ENCODE results near the gene CAMKMT.

Gene CAMKMT

DNA sequence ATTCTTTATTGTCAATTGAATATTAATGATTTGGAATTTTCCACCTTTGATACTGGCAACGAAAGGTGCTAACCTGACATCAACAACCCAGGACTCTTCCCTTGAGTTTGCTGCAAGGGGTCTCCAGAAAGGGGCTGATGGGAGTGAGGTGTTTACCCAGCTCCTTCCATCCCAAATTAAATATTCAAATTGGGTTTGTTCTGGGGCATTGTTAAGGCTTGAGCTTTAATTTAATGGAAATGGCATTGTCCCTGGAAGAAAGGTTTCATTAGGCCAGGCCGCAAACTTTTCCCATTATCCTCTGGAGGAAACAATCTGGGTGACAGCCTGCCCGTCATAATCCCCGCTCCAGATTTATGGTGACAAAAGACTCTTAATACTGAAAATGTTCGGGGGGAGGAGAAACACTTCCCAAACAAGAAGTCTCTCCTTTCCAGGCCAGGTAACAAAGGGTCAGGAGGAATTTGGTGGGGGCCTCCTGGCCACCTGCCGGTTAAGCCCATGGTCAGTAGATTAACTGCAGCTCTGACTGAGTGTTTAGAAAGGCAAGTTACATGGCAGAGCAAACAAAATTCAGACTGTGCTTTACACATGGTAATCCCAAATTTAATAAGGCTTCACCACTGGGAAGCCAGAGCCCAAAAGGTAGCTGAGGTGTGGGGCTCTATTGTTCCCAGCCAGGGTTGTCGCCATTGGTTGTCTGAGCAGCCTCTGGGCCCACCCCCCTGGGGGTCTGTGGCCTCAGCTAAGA lies 428.4 kb downstream of the CAMKMT start:
- DNase-seq (ENCODE audit: low read depth) = no peak
- no peak overlapping the region for H3K4me3 ChIP-seq (ENCODE audit: low read depth, low read length)
- TF ChIP-seq, protein P1, sequence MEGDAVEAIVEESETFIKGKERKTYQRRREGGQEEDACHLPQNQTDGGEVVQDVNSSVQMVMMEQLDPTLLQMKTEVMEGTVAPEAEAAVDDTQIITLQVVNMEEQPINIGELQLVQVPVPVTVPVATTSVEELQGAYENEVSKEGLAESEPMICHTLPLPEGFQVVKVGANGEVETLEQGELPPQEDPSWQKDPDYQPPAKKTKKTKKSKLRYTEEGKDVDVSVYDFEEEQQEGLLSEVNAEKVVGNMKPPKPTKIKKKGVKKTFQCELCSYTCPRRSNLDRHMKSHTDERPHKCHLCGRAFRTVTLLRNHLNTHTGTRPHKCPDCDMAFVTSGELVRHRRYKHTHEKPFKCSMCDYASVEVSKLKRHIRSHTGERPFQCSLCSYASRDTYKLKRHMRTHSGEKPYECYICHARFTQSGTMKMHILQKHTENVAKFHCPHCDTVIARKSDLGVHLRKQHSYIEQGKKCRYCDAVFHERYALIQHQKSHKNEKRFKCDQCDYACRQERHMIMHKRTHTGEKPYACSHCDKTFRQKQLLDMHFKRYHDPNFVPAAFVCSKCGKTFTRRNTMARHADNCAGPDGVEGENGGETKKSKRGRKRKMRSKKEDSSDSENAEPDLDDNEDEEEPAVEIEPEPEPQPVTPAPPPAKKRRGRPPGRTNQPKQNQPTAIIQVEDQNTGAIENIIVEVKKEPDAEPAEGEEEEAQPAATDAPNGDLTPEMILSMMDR (IDR thresholded peaks at IDR 0.05; ENCODE audit: control insufficient read depth, extremely low read depth, insufficient read depth) = no peak

DNA sequence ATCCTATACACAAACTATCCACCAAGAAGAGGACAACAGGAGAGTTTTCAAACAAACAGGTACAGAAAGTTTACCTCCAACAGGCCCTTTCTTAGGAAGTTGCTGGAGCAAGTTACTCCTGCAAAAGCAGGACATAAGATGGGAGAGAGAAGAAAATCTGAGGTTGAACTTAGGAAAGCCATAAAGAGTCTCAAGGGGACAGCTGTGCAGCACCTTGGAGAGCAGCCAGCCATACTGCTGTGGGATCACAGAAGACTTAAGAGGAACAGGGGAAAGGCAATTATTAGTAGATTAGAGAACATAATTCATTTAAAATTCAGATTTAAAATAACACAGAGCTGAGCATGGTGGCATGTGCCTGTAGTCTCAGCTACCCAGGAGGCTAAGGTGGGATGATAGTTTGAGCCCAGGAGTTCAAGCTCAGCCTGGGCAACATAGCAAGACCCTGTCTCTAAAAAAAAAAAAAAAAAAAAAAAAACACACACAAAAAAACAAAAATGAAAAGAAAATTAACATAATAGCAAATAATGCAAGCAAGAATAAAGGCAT lies 431.6 kb downstream of the CAMKMT start:
- TF ChIP-seq, protein P1 (IDR thresholded peaks at IDR 0.05; ENCODE audit: control insufficient read depth, extremely low read depth, insufficient read depth) = no peak
- no peak overlapping the region for H3K4me3 ChIP-seq (ENCODE audit: low read depth, low read length)
- no peak for DNase-seq (ENCODE audit: low read depth)

DNA sequence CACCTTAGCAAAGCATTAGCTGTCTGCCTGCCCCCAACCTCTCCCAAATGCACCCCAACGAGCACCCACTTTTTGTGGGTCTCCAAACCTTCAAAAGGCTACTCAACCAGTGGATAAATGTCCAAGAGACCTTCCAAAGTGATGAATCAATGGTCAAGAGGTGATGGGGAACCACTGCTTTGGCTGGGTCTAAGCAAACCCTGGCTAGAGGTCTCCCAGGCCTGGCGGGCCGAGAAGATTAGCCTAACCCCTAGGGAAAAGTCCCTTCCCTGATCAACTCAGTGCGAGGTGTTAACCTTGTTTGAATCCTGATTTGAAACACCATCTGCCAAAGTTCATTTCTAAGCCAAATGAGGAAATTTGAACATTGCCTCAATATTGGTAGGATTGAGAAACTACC lies 435.0 kb downstream of the CAMKMT start:
- DNase-seq (ENCODE audit: low read depth) = no peak
- TF ChIP-seq, protein P1 (IDR thresholded peaks at IDR 0.05; ENCODE audit: control insufficient read depth, extremely low read depth, insufficient read depth) = no peak
- H3K4me3 ChIP-seq (ENCODE audit: low read depth, low read length) = no peak overlapping the region

DNA sequence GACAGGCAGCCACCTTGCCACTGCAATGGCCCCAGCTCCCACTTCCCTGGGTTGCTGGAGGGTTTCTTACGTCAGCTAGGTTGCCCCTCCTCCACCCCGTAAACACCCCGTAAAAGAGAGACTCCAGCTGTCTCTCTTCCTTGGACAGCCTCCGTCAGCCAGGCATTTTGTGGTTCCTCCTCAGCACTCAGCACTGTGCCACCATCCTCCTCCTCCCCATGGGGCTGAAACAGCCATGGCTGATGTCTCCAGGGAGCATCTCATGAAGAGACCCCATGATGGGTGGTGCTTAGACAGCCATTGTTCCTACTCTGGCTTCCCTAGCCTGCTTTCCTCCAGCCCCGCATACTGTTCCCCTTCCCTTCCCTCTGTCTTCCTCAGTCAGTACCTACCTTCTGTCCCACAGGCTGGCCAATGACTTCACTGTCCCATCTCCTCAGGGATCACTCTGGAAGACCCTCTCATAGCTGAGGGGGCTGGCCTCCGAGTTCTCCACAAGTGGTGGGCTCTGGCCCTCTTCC lies 436.5 kb downstream of the CAMKMT start:
- H3K4me3 ChIP-seq (ENCODE audit: low read depth, low read length) = no peak overlapping the region
- TF ChIP-seq, protein P1 (IDR thresholded peaks at IDR 0.05; ENCODE audit: control insufficient read depth, extremely low read depth, insufficient read depth) = no peak
- no peak for DNase-seq (ENCODE audit: low read depth)

GRCh38 chr2:44799105-44799504 lies 437.4 kb downstream of the CAMKMT start:
- TF ChIP-seq, protein P1 (IDR thresholded peaks at IDR 0.05; ENCODE audit: control insufficient read depth, extremely low read depth, insufficient read depth) = no peak
- no peak for DNase-seq (ENCODE audit: low read depth)
- H3K4me3 ChIP-seq (ENCODE audit: low read depth, low read length) = no peak overlapping the region

DNA sequence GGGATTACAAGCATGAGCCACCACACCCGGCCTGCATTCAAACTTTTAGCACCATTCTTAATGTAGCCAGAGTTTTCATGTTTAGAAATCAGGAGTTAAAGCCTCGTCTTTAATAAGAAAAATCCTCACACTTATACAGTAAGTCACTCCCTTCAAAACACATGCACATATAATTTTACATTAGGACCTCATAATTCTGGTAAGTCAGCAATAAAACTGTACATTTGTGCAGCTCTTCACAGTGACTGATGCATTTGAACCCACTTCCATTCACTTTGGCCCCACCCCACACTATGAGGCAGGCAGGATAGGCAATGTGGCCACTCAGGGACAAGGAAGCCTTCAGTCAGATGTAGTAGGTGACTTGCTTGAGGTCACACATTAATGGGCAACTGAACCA lies 438.0 kb downstream of the CAMKMT start:
- no peak for DNase-seq (ENCODE audit: low read depth)

More for the DNA sequence above, 438.0 kb downstream of the CAMKMT start:
- TF ChIP-seq, protein P1 (IDR thresholded peaks at IDR 0.05; ENCODE audit: control insufficient read depth, extremely low read depth, insufficient read depth) = no peak
- no peak overlapping the region for H3K4me3 ChIP-seq (ENCODE audit: low read depth, low read length)

Measured in LNCaP clone FGC (cell line).